MM.1S (cell line): ENCODE results near the gene FAH.

Source experiments
- DNase-seq: peaks from one replicate; pipeline ENCODE4 v3.0.0-alpha.2; 2015
- H2AFZ ChIP-seq: fragments of 300-600 bp; sonication (generic); 2 replicates; pipeline ENCODE4 v1.6.0; 2016; ENCODE audit warnings: antibody characterized with exemption, low read length
- H3F3A ChIP-seq: fragments of 300-600 bp; sonication (generic); 2 replicates; pipeline ENCODE4 v1.6.1; 2016; ENCODE audit warnings: mild to moderate bottlenecking, antibody characterized with exemption, low read length, moderate library complexity, mixed read lengths; ENCODE audit not compliant: insufficient read depth
- H3K27ac ChIP-seq: fragments of 300-600 bp; sonication (generic); 2 replicates; pipeline ENCODE4 v1.5.1; 2016; ENCODE audit warnings: mild to moderate bottlenecking, low read length
- H3K27me3 ChIP-seq: fragments of 300-600 bp; sonication (generic); replicated peaks from 2 replicates; pipeline ENCODE4 v1.6.0; 2016; ENCODE audit warnings: low read length; ENCODE audit not compliant: insufficient read depth
- H3K36me3 ChIP-seq: fragments of 300-600 bp; sonication (generic); replicated peaks from 2 replicates; pipeline ENCODE4 v1.6.1; 2016; ENCODE audit warnings: mild to moderate bottlenecking, low read length, mixed read lengths; ENCODE audit not compliant: insufficient read depth
- H3K4me1 ChIP-seq: fragments of 300-600 bp; sonication (generic); 2 replicates; pipeline ENCODE4 v1.6.1; 2016; ENCODE audit warnings: low read length, mixed read lengths
- H3K4me2 ChIP-seq: fragments of 300-600 bp; sonication (generic); 2 replicates; pipeline ENCODE4 v1.6.0; 2016; ENCODE audit warnings: low read depth, low read length
- H3K4me3 ChIP-seq: fragments of 300-600 bp; sonication (generic); 2 replicates; pipeline ENCODE4 v1.5.1; 2016; ENCODE audit warnings: low read length, mixed read lengths
- H3K79me2 ChIP-seq: fragments of 300-600 bp; sonication (generic); 2 replicates; pipeline ENCODE4 v1.6.1; 2016; ENCODE audit warnings: mixed run types, low read length, mixed read lengths
- H3K9ac ChIP-seq: fragments of 300-600 bp; sonication (generic); 2 replicates; pipeline ENCODE4 v1.6.1; 2016; ENCODE audit warnings: low read length, mixed read lengths
- H3K9me2 ChIP-seq: fragments of 300-600 bp; sonication (generic); replicated peaks from 2 replicates; pipeline ENCODE4 v1.6.1; 2016; ENCODE audit warnings: mild to moderate bottlenecking, low read length, mixed read lengths; ENCODE audit not compliant: insufficient read depth
- H3K9me3 ChIP-seq: fragments of 300-600 bp; sonication (generic); replicated peaks from 2 replicates; pipeline ENCODE4 v1.6.1; 2016; ENCODE audit warnings: mild to moderate bottlenecking, low read length, mixed read lengths; ENCODE audit not compliant: insufficient read depth
- H4K20me1 ChIP-seq: fragments of 300-600 bp; sonication (generic); 2 replicates; pipeline ENCODE4 v1.6.1; 2016; ENCODE audit warnings: mild to moderate bottlenecking, low read length, moderate library complexity, mixed read lengths; ENCODE audit not compliant: insufficient read depth
- EZH2 ChIP-seq: fragments of 300-600 bp; sonication (generic); optimal IDR thresholded peaks from 2 replicates; pipeline ENCODE3; 2017; ENCODE audit warnings: low read depth, mild to moderate bottlenecking, antibody characterized with exemption, low read length, mixed read lengths
- EZH2phosphoT487 ChIP-seq: fragments of 300-600 bp; sonication (generic); IDR thresholded peaks from 2 replicates; pipeline ENCODE4 v1.6.1; 2018; ENCODE audit warnings: antibody characterized with exemption, low read length
- TF ChIP-seq, protein P1 (sequence below): fragments of 300-600 bp; sonication (generic); IDR thresholded peaks from 2 replicates; pipeline ENCODE4 v1.5.1; 2016; ENCODE audit warnings: antibody characterized with exemption, low read length, mixed read lengths

The FAH gene

DNA sequence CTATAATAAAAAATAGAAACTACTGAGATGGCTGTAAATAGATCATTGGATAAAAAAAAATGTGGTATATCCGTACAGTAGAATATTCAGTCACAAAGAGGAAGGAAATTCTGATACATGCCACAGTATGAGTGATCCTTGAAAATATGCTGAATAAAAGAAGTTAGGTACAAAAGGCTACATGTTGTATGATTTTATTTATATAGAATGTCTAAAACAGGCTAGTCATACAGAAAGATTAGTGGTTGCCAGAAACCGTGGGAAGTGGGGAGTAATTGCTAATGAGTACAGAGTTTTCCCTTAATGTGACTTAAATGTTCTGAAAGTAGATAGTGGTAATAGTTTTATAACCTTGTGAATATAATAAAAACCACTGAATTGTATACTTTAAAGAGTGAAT is 24.9 kb upstream of the FAH start:
- H3K4me3 ChIP-seq = no peak overlapping the region
- H4K20me1 ChIP-seq = no peaks in the 10 kb centered on the region
- H3K4me1 ChIP-seq = no peaks in the 10 kb centered on the region
- H3K36me3 ChIP-seq = 0 out of 2 replicates have a peak, but pooled peaks cover 5% of the 10 kb centered on the region
- no peak overlapping the region for H3K4me2 ChIP-seq
- no peaks in the 10 kb centered on the region for H3K9me3 ChIP-seq
- H3K79me2 ChIP-seq = no peaks in the 10 kb centered on the region
- no peaks in the 10 kb centered on the region for H3F3A ChIP-seq
- TF ChIP-seq, protein P1, sequence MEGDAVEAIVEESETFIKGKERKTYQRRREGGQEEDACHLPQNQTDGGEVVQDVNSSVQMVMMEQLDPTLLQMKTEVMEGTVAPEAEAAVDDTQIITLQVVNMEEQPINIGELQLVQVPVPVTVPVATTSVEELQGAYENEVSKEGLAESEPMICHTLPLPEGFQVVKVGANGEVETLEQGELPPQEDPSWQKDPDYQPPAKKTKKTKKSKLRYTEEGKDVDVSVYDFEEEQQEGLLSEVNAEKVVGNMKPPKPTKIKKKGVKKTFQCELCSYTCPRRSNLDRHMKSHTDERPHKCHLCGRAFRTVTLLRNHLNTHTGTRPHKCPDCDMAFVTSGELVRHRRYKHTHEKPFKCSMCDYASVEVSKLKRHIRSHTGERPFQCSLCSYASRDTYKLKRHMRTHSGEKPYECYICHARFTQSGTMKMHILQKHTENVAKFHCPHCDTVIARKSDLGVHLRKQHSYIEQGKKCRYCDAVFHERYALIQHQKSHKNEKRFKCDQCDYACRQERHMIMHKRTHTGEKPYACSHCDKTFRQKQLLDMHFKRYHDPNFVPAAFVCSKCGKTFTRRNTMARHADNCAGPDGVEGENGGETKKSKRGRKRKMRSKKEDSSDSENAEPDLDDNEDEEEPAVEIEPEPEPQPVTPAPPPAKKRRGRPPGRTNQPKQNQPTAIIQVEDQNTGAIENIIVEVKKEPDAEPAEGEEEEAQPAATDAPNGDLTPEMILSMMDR = no peak
- no peak for TF ChIP-seq EZH2phosphoT487
- no peak for TF ChIP-seq EZH2
- H3K27ac ChIP-seq = no peak overlapping the region
- H3K9ac ChIP-seq = no peak overlapping the region
- no peak for DNase-seq
- H2AFZ ChIP-seq = no peak overlapping the region
- H3K27me3 ChIP-seq = no peaks in the 10 kb centered on the region
- no peaks in the 10 kb centered on the region for H3K9me2 ChIP-seq

DNA sequence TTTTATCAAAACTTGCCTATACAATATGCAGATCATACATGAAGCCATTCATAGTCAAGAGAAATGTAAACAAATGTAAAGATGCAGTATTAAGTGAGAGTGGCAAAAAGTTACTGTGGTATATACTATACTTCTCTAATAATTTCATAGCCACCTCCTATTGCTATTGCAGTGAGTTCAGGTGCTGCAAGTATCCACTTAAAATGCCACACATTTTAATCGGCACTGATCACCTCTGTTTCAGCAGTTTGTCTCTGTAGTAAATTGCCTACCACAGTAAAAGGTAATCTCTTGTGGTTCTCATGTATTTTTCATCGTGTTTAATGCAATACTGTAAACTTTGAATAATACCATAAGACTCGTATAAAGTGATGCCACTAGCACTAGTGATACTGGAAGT is 20.4 kb upstream of the FAH start:
- no peak overlapping the region for H3K27ac ChIP-seq
- H3K9ac ChIP-seq = no peak overlapping the region
- no peaks in the 10 kb centered on the region for H3K27me3 ChIP-seq
- H3K36me3 ChIP-seq = no peaks in the 10 kb centered on the region
- no peaks in the 10 kb centered on the region for H3K4me1 ChIP-seq
- H3K4me3 ChIP-seq = no peak overlapping the region
- H3F3A ChIP-seq = no peaks in the 10 kb centered on the region
- no peaks in the 10 kb centered on the region for H3K9me2 ChIP-seq
- no peaks in the 10 kb centered on the region for H3K79me2 ChIP-seq
- no peak for DNase-seq
- TF ChIP-seq, protein P1 = no peak
- TF ChIP-seq EZH2phosphoT487 (no peak), EZH2 (no peak)
- H2AFZ ChIP-seq = no peak overlapping the region
- H4K20me1 ChIP-seq = no peaks in the 10 kb centered on the region
- no peak overlapping the region for H3K4me2 ChIP-seq
- no peaks in the 10 kb centered on the region for H3K9me3 ChIP-seq

DNA sequence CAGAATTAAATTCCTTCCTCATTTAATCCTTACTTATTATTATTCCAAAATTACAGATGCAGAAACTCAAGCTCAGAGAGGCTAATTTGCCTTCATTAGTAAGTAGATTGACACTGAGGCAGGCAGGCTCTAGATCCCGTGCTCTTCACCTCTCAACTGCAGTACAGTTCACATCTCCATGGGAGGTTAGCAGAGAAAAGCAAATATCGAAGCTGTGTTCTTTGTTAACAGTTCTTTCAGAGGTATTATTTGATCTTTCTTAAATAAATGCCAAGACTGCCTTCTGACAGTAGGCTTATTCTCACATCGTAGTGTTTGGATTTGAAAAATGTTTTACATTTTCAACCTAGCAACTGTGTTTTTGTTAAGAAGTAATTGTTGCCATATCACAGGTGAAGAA is 15.9 kb upstream of the FAH start:
- Histone ChIP-seq H3K27me3 (no peaks in the 10 kb centered on the region), H4K20me1 (no peaks in the 10 kb centered on the region), H3K4me2 (no peak overlapping the region), H3K27ac (no peak overlapping the region), H3K36me3 (no peaks in the 10 kb centered on the region), H3F3A (no peaks in the 10 kb centered on the region), H3K9me3 (no peaks in the 10 kb centered on the region), H3K79me2 (no peaks in the 10 kb centered on the region), H2AFZ (no peak overlapping the region), H3K9ac (no peak overlapping the region), H3K4me1 (no peaks in the 10 kb centered on the region), H3K4me3 (no peak overlapping the region), H3K9me2 (no peaks in the 10 kb centered on the region)
- no peak for TF ChIP-seq EZH2phosphoT487
- TF ChIP-seq, protein P1 = no peak
- TF ChIP-seq EZH2 = no peak
- DNase-seq = no peak
